ENCODE data around the gene MTMR4.
"Not testable (repeated sequence)": the region's sequence is repeated elsewhere in the genome, so short reads cannot be mapped to it uniquely, and the experiment has no call there.

DNA sequence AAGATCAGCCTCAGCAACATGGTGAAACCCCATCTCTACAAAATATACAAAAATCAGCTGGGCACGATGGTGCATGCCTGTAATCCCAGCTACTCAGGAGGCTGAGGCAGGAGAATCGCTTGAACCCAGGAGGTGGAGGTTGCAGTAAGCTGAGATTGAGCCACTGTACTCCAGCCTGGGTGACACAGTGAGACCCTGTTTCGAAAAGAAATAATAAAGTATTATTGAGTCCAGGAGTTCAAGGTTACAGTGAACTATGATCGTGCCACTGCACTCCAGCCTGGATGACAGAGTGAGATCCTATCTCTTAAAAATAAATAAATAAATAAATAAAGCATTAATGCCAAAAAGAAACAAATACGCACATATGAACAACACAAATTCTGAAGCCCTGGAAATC is 32.6 kb downstream of the MTMR4 start:
- TF ChIP-seq, protein P1, sequence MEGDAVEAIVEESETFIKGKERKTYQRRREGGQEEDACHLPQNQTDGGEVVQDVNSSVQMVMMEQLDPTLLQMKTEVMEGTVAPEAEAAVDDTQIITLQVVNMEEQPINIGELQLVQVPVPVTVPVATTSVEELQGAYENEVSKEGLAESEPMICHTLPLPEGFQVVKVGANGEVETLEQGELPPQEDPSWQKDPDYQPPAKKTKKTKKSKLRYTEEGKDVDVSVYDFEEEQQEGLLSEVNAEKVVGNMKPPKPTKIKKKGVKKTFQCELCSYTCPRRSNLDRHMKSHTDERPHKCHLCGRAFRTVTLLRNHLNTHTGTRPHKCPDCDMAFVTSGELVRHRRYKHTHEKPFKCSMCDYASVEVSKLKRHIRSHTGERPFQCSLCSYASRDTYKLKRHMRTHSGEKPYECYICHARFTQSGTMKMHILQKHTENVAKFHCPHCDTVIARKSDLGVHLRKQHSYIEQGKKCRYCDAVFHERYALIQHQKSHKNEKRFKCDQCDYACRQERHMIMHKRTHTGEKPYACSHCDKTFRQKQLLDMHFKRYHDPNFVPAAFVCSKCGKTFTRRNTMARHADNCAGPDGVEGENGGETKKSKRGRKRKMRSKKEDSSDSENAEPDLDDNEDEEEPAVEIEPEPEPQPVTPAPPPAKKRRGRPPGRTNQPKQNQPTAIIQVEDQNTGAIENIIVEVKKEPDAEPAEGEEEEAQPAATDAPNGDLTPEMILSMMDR (IDR thresholded peaks at IDR 0.05): not testable (repeated sequence)
- not testable (repeated sequence) for TF ChIP-seq POLR2AphosphoS5, POLR2A (IDR thresholded peaks at IDR 0.05)
